GM12872 (cell line): ENCODE data around the gene RAP1A.

Source experiments
- CTCF ChIP-seq: IDR thresholded peaks from 3 replicates; pipeline ENCODE4 v1.5.1; 2011; ENCODE audit warnings: low read depth, mild to moderate bottlenecking, low read length, moderate library complexity; ENCODE audit not compliant: insufficient read depth

RAP1A gene

GRCh38 chr1:111660204-111661150 is 40.9 kb downstream of the RAP1A start:
- no peak for TF ChIP-seq CTCF

GRCh38 chr1:111664652-111665051 is 45.1 kb downstream of the RAP1A start:
- TF ChIP-seq CTCF = no peak

GRCh38 chr1:111665497-111665896 is 45.9 kb downstream of the RAP1A start:
- no peak for TF ChIP-seq CTCF

- no peak for TF ChIP-seq CTCF
Observed at GRCh38 chr1:111666828-111667227, 47.2 kb downstream of the RAP1A start.

GRCh38 chr1:111669268-111669667 is 49.7 kb downstream of the RAP1A start:
- TF ChIP-seq CTCF = no peak

GRCh38 chr1:111671852-111672251 is 52.3 kb downstream of the RAP1A start:
- no peak for TF ChIP-seq CTCF

- TF ChIP-seq CTCF = no peak
Observed at GRCh38 chr1:111672331-111672730, 52.7 kb downstream of the RAP1A start.
